Uterus (tissue), 4 donors: ENCODE data around the gene ACACB. TPM values are rescaled to one million over a fixed set of nuclear protein-coding genes. Genes with fewer than 3 reads are reported as not detected.

Source experiments
- DNase-seq, 2 donors: peaks; one replicate each; pipeline ENCODE4 v3.0.0-alpha.2; 2019 to 2020
- H3K27ac ChIP-seq, 2 donors: fragments of 200-600 bp; sonication (generic); 1 replicate in 1 of 2; 2 replicates in 1 of 2; pipeline ENCODE4 v1.5.1; 2016 to 2018
- H3K27me3 ChIP-seq, 2 donors: fragments of 200-600 bp; sonication (generic); one replicate each; pipeline ENCODE4 v1.5.1; 2018 to 2019; ENCODE audit warnings: control low read depth in 1 of 2
- H3K36me3 ChIP-seq, 2 donors: fragments of 200-600 bp; sonication (generic); one replicate each; pipeline ENCODE4 v1.5.1; 2019; ENCODE audit warnings: control low read depth in 1 of 2
- H3K4me1 ChIP-seq, 2 donors: fragments of 200-600 bp; sonication (generic); one replicate each; pipeline ENCODE4 v1.5.1; 2018 to 2019; ENCODE audit warnings: control low read depth in 1 of 2
- H3K4me3 ChIP-seq, 2 donors: fragments of 200-600 bp; sonication (generic); 1 replicate in 1 of 2; 2 replicates in 1 of 2; pipeline ENCODE4 v1.5.1; 2018 to 2019; ENCODE audit warnings: mild to moderate bottlenecking in 1 of 2
- H3K9me3 ChIP-seq, 2 donors: fragments of 200-600 bp; sonication (generic); one replicate each; pipeline ENCODE4 v1.5.1; 2019; ENCODE audit warnings: control low read depth in 1 of 2
- CTCF ChIP-seq, 4 experiments: fragments of 200-600 bp in 2 of 4; fragments of 450-650 bp in 2 of 4; sonication (generic) in 2 of 4; IDR thresholded peaks; one replicate each; pipeline ENCODE4 v1.5.1; 2016 to 2019; ENCODE audit warnings: antibody characterized with exemption in 4 of 4, mild to moderate bottlenecking in 2 of 4, moderate library complexity in 1 of 4
- POLR2A ChIP-seq, 2 donors: fragments of 450-650 bp; IDR thresholded peaks; one replicate each; pipeline ENCODE4 v1.6.1; 2016; ENCODE audit warnings: antibody characterized with exemption in 2 of 2, mild to moderate bottlenecking in 1 of 2, moderate library complexity in 1 of 2
- intact Hi-C: fragments of 100-400 bp; cut with DNase I; formaldehyde crosslinking; loops from one replicate; pipeline ENCODE4 v1.15.1; 2023; ENCODE audit warnings: low total_unique reads
- total RNA-seq, 4 donors: library from RNA; depleted of rRNA in 3 of 4; stranded (reverse); fragments of >200 nt in 3 of 4; gene quantifications; one replicate each; pipeline versions ENCODE4 v1.1.0 to v1.2.4, GENCODE V29; 2014 to 2023
- donor health status: DM: yes; HTN: yes; CAD: no.

ACACB gene
- total RNA-seq, 4 donors from 2014 or later, result 22.0 to 137 (median 97.2) TPM

GRCh38 chr12:109301643-109302168 is 185.3 kb downstream of the ACACB start:
- intact Hi-C loops, result no loop called here
- H3K27me3 ChIP-seq, result no peaks in the 10 kb centered on the region
- no peak overlapping the region for H3K27ac ChIP-seq
- DNase-seq, result no peak
- H3K4me3 ChIP-seq, result no peak overlapping the region
- TF ChIP-seq POLR2A (IDR thresholded peaks at IDR 0.05) (no peak), CTCF (IDR thresholded peaks at IDR 0.05) (no peak)
- H3K36me3 ChIP-seq, result no peaks in the 10 kb centered on the region
- no peaks in the 10 kb centered on the region for H3K4me1 ChIP-seq
- H3K9me3 ChIP-seq, result no peaks in the 10 kb centered on the region

- Histone ChIP-seq H3K36me3 (no peaks in the 10 kb centered on the region), H3K4me1 (no peaks in the 10 kb centered on the region), H3K4me3 (no peak overlapping the region), H3K9me3 (no peaks in the 10 kb centered on the region), H3K27ac (no peak overlapping the region), H3K27me3 (no peaks in the 10 kb centered on the region)
- intact Hi-C loops, result no loop called here
- no peak for TF ChIP-seq POLR2A (IDR thresholded peaks at IDR 0.05)
- no peak for TF ChIP-seq CTCF (IDR thresholded peaks at IDR 0.05)
- DNase-seq, result no peak
Measured at GRCh38 chr12:109302358-109302757, 186.0 kb downstream of the ACACB start.

GRCh38 chr12:109302770-109303169 is 186.4 kb downstream of the ACACB start:
- Histone ChIP-seq H3K4me3 (no peak overlapping the region), H3K4me1 (no peaks in the 10 kb centered on the region), H3K9me3 (no peaks in the 10 kb centered on the region), H3K36me3 (no peaks in the 10 kb centered on the region), H3K27me3 (no peaks in the 10 kb centered on the region), H3K27ac (no peak overlapping the region)
- TF ChIP-seq CTCF (IDR thresholded peaks at IDR 0.05), result no peak
- intact Hi-C loops, result no loop called here
- DNase-seq, result no peak

GRCh38 chr12:109304485-109304884 is 188.1 kb downstream of the ACACB start:
- H3K9me3 ChIP-seq, result no peaks in the 10 kb centered on the region
- H3K4me3 ChIP-seq, result no peak overlapping the region
- no peaks in the 10 kb centered on the region for H3K27me3 ChIP-seq
- TF ChIP-seq POLR2A (IDR thresholded peaks at IDR 0.05), result no peak
- no peak for TF ChIP-seq CTCF (IDR thresholded peaks at IDR 0.05)
- no peaks in the 10 kb centered on the region for H3K36me3 ChIP-seq
- peaks cover 0 to 8% of the 10 kb centered on the region in 2 donors for H3K4me1 ChIP-seq
- intact Hi-C loops, result no loop called here
- no peak for DNase-seq
- H3K27ac ChIP-seq, result no peak overlapping the region

- Histone ChIP-seq H3K27me3 (no peaks in the 10 kb centered on the region), H3K9me3 (no peaks in the 10 kb centered on the region), H3K4me1 (peaks cover 0 to 9% of the 10 kb centered on the region in 2 donors), H3K36me3 (no peaks in the 10 kb centered on the region), H3K27ac (no peak overlapping the region), H3K4me3 (no peak overlapping the region)
- DNase-seq, result no peak
- intact Hi-C loops, result no loop called here
- no peak for TF ChIP-seq POLR2A (IDR thresholded peaks at IDR 0.05)
- TF ChIP-seq CTCF (IDR thresholded peaks at IDR 0.05), result no peak
Measured at GRCh38 chr12:109305547-109305946, 189.2 kb downstream of the ACACB start.
